Activated B cell treated with CpG ODN at 0.5 μM for 24 hours (primary cell): ENCODE results near the gene C10orf53. TPM values are rescaled to one million over a fixed set of nuclear protein-coding genes. Genes with fewer than 3 reads are reported as not detected.

ENCODE experiments used
- ATAC-seq: fragments of 200-7000 bp; cut with Tn5 transposase; one replicate; pipeline ENCODE4 v1.10.0; 2021; ENCODE audit warnings: low read depth, mild to moderate bottlenecking, moderate library complexity
- CTCF ChIA-PET: fragments of 350-600 bp; sonication (Branson Sonifier 250); formaldehyde crosslinking; loops from one replicate; lab custom pipeline; 2021; ENCODE audit warnings: antibody characterized with exemption; lab: Charles Lee
- POLR2A ChIA-PET: fragments of 350-600 bp; sonication (Branson Sonifier 250); formaldehyde crosslinking; loops from one replicate; lab custom pipeline; 2021; ENCODE audit warnings: antibody characterized with exemption; lab: Charles Lee
- DNase-seq: peaks from one replicate; pipeline ENCODE4 v3.0.0; 2022
- H3K27ac Mint-ChIP-seq: one replicate; pipeline ENCODE4 v1.8.0; 2020; ENCODE audit warnings: mixed read lengths
- H3K27me3 Mint-ChIP-seq: one replicate; pipeline ENCODE4 v1.8.0; 2021; ENCODE audit warnings: mixed read lengths
- H3K36me3 Mint-ChIP-seq: one replicate; pipeline ENCODE4 v1.8.0; 2021; ENCODE audit warnings: low read depth, mixed read lengths
- H3K4me1 Mint-ChIP-seq: one replicate; pipeline ENCODE4 v1.8.0; 2021; ENCODE audit warnings: mixed read lengths
- H3K4me3 Mint-ChIP-seq: one replicate; pipeline ENCODE4 v1.8.0; 2020; ENCODE audit warnings: mild to moderate bottlenecking, mixed read lengths
- H3K9me3 Mint-ChIP-seq: one replicate; pipeline ENCODE4 v1.8.0; 2020; ENCODE audit warnings: mixed read lengths
- intact Hi-C: fragments of 100-400 bp; cut with micrococcal nuclease; formaldehyde crosslinking; loops from one replicate; pipeline ENCODE4 v1.15.1; 2024
- total RNA-seq: library from RNA; stranded (reverse); gene quantifications from 2 replicates; pipeline ENCODE4 v1.2.3, GENCODE V29; 2022
- TF ChIP-seq, protein P1 (sequence below): fragments of 200-600 bp; IDR thresholded peaks from one replicate; pipeline ENCODE4 v1.8.0; 2022; ENCODE audit warnings: antibody characterized with exemption, mild to moderate bottlenecking

C10orf53 gene
- total RNA-seq, 1 donor from 2014 or later: not detected

DNA sequence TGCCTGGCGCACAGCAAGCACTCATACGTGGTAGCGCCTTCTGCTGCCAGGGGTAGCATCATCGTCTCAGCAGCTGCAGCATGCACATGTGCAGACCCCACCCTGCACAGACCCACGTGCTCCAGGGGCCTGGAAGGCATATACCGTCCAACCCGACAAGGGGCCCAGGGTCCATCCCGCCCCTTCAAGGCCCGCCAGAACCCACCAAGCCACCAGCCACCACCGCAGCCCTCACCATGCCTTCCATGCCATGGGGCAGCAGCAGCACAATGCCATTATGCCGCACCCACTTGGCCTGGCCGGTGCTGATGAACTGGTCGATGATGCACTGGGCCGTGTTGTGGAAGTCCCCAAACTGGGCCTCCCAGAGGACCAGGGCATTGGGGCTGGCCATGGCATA, 60.0 kb downstream of the C10orf53 start:
- Mint-ChIP-seq H3K4me1 (no peaks in the 10 kb centered on the region), H3K27ac (no peak overlapping the region), H3K4me3 (no peak overlapping the region), H3K27me3 (no peaks in the 10 kb centered on the region), H3K36me3 (no peaks in the 10 kb centered on the region), H3K9me3 (no peaks in the 10 kb centered on the region)
- ChIA-PET CTCF (no interaction called here), POLR2A (no interaction called here)
- ATAC-seq (no peak), DNase-seq (no peak)
- TF ChIP-seq, protein P1, sequence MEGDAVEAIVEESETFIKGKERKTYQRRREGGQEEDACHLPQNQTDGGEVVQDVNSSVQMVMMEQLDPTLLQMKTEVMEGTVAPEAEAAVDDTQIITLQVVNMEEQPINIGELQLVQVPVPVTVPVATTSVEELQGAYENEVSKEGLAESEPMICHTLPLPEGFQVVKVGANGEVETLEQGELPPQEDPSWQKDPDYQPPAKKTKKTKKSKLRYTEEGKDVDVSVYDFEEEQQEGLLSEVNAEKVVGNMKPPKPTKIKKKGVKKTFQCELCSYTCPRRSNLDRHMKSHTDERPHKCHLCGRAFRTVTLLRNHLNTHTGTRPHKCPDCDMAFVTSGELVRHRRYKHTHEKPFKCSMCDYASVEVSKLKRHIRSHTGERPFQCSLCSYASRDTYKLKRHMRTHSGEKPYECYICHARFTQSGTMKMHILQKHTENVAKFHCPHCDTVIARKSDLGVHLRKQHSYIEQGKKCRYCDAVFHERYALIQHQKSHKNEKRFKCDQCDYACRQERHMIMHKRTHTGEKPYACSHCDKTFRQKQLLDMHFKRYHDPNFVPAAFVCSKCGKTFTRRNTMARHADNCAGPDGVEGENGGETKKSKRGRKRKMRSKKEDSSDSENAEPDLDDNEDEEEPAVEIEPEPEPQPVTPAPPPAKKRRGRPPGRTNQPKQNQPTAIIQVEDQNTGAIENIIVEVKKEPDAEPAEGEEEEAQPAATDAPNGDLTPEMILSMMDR: no peak
- intact Hi-C loops: no loop called here

GRCh38 chr10:49740346-49741107, 61.1 kb downstream of the C10orf53 start:
- Mint-ChIP-seq H3K36me3 (no peaks in the 10 kb centered on the region), H3K27me3 (no peaks in the 10 kb centered on the region), H3K27ac (no peak overlapping the region), H3K9me3 (no peaks in the 10 kb centered on the region), H3K4me3 (no peak overlapping the region), H3K4me1 (no peaks in the 10 kb centered on the region)
- CTCF ChIA-PET: no interaction called here
- POLR2A ChIA-PET: no interaction called here
- TF ChIP-seq, protein P1: no peak
- ATAC-seq (no peak), DNase-seq (no peak)
- intact Hi-C loops: no loop called here

DNA sequence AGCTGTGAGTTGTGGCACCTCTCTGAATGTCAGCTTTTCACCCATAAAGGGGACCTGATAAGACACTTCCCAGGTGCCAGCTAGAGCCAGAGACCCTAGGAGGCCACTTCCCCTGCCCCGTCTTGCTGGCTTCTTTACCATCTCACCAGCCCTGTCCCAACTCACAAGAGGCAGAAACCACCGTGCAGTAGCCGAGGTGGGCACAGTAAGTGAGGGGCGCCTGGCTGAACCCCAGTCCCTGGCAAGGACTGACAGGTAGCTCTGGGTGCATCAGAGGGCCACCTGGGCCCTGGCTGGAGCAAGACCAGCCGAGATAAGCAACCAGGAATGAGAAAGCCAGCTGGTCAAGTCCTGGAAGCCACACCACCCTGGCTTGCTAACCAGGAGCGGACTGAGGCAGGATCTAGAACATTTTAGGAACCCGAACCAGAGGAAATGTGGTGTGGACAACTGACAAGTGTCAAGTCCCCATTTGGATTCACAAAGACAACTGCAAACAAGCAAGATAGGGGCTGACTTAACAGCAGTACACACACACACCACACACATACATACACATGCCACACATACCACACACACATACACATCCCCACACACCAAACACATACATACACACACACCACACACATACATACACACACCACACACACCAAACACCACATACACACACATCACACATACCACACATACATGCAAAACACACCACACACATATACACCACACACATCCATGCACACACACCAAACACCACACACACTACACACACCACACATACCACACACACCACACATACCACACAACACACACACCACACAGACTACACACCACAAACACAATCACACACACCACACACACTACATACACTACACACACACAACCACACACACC, 61.9 kb downstream of the C10orf53 start:
- ChIA-PET CTCF (no interaction called here), POLR2A (no interaction called here)
- Mint-ChIP-seq H3K36me3 (no peaks in the 10 kb centered on the region), H3K9me3 (no peaks in the 10 kb centered on the region), H3K4me3 (no peak overlapping the region), H3K27me3 (no peaks in the 10 kb centered on the region), H3K4me1 (no peaks in the 10 kb centered on the region), H3K27ac (peak overlapping the region; percentile 15)
- intact Hi-C loops: no loop called here
- no peak for ATAC-seq
- TF ChIP-seq, protein P1: no peak
- DNase-seq: no peak

DNA sequence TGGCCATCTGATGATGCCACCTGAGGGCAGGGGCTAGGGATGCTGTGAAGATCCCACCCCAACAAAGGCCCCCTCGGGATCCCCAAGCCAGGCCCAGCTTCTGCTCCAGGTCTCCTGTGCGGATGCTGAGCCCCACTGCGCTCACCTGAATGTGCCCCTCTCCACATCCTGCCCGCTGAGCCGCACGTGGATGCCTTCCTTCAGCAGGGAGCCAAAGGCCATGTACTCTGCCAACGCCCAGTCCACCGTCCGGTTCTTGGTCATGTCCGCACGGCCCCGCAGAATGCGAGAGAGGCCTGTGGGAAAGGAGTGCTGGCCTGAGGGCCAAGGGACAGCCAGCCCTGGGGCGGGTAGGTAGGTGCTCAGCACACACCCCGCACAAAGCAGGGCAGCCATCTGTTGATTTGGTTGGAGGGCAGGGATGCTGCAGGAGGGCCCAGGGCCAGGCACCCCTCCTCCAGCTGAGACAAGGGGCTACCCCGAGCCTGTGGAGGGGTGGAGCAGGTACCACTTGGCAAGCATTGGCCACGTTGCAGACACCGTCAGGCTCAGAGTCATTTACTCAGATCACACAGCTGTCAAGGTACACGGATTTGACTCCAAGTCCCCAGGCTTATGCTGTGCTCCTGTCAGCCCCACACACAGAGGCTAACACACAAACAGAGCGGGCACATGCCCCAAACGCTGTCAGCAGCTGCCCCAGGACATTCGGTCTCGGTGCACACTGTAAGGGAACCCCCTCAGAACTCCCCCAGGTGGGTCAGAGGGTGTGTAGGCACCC, 63.4 kb downstream of the C10orf53 start:
- Mint-ChIP-seq H3K27ac (no peak overlapping the region), H3K4me1 (no peaks in the 10 kb centered on the region), H3K27me3 (no peaks in the 10 kb centered on the region), H3K36me3 (no peaks in the 10 kb centered on the region), H3K4me3 (no peak overlapping the region), H3K9me3 (no peaks in the 10 kb centered on the region)
- ATAC-seq (no peak), DNase-seq (no peak)
- intact Hi-C loops: no loop called here
- POLR2A ChIA-PET: no interaction called here
- CTCF ChIA-PET: no interaction called here
- TF ChIP-seq, protein P1: no peak
